Hepatocyte (in vitro differentiated cells): ENCODE data around the gene ENOSF1. TPM values are rescaled to one million over a fixed set of nuclear protein-coding genes. Genes with fewer than 3 reads are reported as not detected.

Source experiments
- DNase-seq: peaks from one replicate; pipeline ENCODE4 v3.0.0-alpha.2; 2016; ENCODE audit warnings: low spot score
- H2AFZ ChIP-seq: fragments of 200-600 bp; sonication (generic); 2 replicates; pipeline ENCODE4 v1.6.0; 2016; ENCODE audit warnings: antibody characterized with exemption, mild to moderate bottlenecking
- H3K27ac ChIP-seq: fragments of 200-600 bp; sonication (generic); 2 replicates; pipeline ENCODE4 v1.5.1; 2016; ENCODE audit warnings: mild to moderate bottlenecking
- H3K27me3 ChIP-seq: fragments of 200-600 bp; sonication (generic); 2 replicates; pipeline ENCODE4 v1.6.1; 2016
- H3K36me3 ChIP-seq: fragments of 200-600 bp; sonication (generic); replicated peaks from 2 replicates; pipeline ENCODE4 v1.5.1; 2016; ENCODE audit warnings: low read depth; ENCODE audit not compliant: insufficient read depth
- H3K4me1 ChIP-seq: fragments of 200-600 bp; sonication (generic); 2 replicates; pipeline ENCODE4 v1.5.1; 2016; ENCODE audit warnings: mild to moderate bottlenecking, moderate library complexity; ENCODE audit not compliant: insufficient read depth
- H3K4me2 ChIP-seq: fragments of 200-600 bp; sonication (generic); 2 replicates; pipeline ENCODE4 v1.6.0; 2016
- H3K4me3 ChIP-seq: fragments of 200-600 bp; sonication (generic); 2 replicates; pipeline ENCODE4 v1.5.1; 2016; ENCODE audit warnings: mild to moderate bottlenecking
- H3K79me2 ChIP-seq: fragments of 200-600 bp; sonication (generic); 2 replicates; pipeline ENCODE4 v1.6.0; 2017; ENCODE audit warnings: mild to moderate bottlenecking
- H3K9me2 ChIP-seq: fragments of 200-600 bp; sonication (generic); replicated peaks from 2 replicates; pipeline ENCODE4 v1.6.0; 2017; ENCODE audit warnings: mild to moderate bottlenecking; ENCODE audit not compliant: insufficient read depth
- H3K9me3 ChIP-seq: fragments of 200-600 bp; sonication (generic); 2 replicates; pipeline ENCODE4 v1.5.1; 2016; ENCODE audit warnings: low read depth, mild to moderate bottlenecking
- H4K20me1 ChIP-seq: fragments of 200-600 bp; sonication (generic); 2 replicates; pipeline ENCODE4 v1.6.0; 2016; ENCODE audit warnings: mild to moderate bottlenecking; ENCODE audit not compliant: insufficient read depth, poor library complexity, severe bottlenecking
- CTCF ChIP-seq: fragments of 200-600 bp; sonication (generic); IDR thresholded peaks from 2 replicates; pipeline ENCODE4 v1.5.1; 2016; ENCODE audit warnings: antibody characterized with exemption, mild to moderate bottlenecking; ENCODE audit not compliant: poor library complexity
- EZH2 ChIP-seq: fragments of 200-600 bp; sonication (generic); IDR thresholded peaks from 2 replicates; pipeline ENCODE4 v1.6.1; 2016; ENCODE audit warnings: antibody characterized with exemption, mild to moderate bottlenecking, borderline replicate concordance
- EZH2phosphoT487 ChIP-seq: fragments of 200-600 bp; sonication (generic); IDR thresholded peaks from one replicate; pipeline ENCODE4 v1.6.1; 2018; ENCODE audit warnings: antibody characterized with exemption, mild to moderate bottlenecking, low read depth, moderate library complexity; ENCODE audit not compliant: unreplicated experiment, severe bottlenecking
- WGBS: methylation state at CpG from one replicate; pipeline ENCODE4 v1.1.6; 2016; ENCODE audit warnings: low lambda C conversion rate; ENCODE audit errors: missing lambda C conversion rate; 5-methylcytosine and 5-hydroxymethylcytosine counted together
- polyA plus RNA-seq: library from polyadenylated mRNA; unstranded; fragments of >200 nt; fragmentation: Nextera tagmentation; extraction: Ambion mirVana; gene quantifications from 2 replicates; pipeline ENCODE4 v1.2.1, GENCODE V29; 2016
- total RNA-seq: library from RNA; depleted of rRNA; stranded (reverse); fragments of >200 nt; gene quantifications from 2 replicates; pipeline ENCODE4 v1.2.3, GENCODE V29; 2014

Gene ENOSF1
- total and polyA plus RNA-seq, 2 experiments from 2014 or later: 41.6 to 44.5 TPM

DNA sequence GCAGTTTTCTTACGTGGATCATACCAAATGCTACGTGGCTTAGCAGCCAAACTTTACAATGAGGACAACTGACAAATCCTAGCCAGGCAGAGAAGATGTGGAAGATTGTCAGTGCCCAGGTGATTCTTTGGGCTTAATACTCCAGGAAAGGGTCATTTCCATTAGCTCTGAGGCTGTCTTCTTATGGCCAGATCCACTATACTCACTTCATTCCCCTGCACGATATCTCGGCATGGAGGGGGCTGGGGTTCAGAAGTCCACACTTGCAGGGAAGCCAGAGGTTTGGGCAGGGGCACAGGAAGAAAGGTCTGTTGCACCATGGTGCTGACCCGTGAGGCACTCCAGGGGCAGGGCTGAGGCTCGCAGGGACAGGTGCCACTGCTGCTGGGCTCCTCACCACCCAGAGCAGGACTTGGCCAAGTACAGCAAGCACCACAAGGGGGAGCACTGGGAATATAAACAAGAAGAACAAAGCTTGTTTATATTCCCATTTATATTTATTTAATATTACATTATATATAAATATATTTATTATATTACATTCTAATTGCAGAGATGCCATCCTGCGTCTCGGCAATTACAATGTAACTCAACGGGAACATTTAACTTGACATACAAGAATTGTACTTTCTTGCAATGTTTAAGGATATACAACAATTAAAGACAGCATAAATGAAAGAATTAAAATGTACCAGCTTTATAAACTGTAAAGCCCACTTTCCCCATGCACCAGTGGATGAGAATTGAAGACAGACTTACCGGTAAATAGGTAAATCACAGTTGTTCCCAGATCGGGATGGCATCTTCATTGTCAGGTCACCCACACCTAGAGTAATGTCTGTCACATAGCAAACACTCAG is 88.4 kb downstream of the ENOSF1 start:
- H3K9me2 ChIP-seq: no peaks in the 10 kb centered on the region
- TF ChIP-seq EZH2phosphoT487 (no peak), CTCF (peak; percentile 79)
- H3K4me3 ChIP-seq: no peak overlapping the region
- DNase-seq: peak; percentile 86
- H3K4me1 ChIP-seq: no peaks in the 10 kb centered on the region
- H3K36me3 ChIP-seq: no peaks in the 10 kb centered on the region
- H3K4me2 ChIP-seq: no peak overlapping the region
- 69% methylated on average over 11 of the region's 11 CpGs for WGBS
- H2AFZ ChIP-seq: no peak overlapping the region
- H3K9me3 ChIP-seq: no peaks in the 10 kb centered on the region
- no peaks in the 10 kb centered on the region for H3K27me3 ChIP-seq
- H3K27ac ChIP-seq: no peak overlapping the region
- no peaks in the 10 kb centered on the region for H4K20me1 ChIP-seq
- H3K79me2 ChIP-seq: no peaks in the 10 kb centered on the region

GRCh38 chr18:622289-622688 is 90.1 kb downstream of the ENOSF1 start:
- Histone ChIP-seq H3K4me1 (no peaks in the 10 kb centered on the region), H3K27me3 (no peaks in the 10 kb centered on the region), H3K4me2 (no peak overlapping the region), H3K9me3 (no peaks in the 10 kb centered on the region), H4K20me1 (no peaks in the 10 kb centered on the region), H3K9me2 (no peaks in the 10 kb centered on the region), H3K4me3 (no peak overlapping the region), H3K27ac (no peak overlapping the region), H3K79me2 (no peaks in the 10 kb centered on the region), H2AFZ (no peak overlapping the region), H3K36me3 (no peaks in the 10 kb centered on the region)
- WGBS: 89% methylated on average over 6 of the region's 6 CpGs
- no peak for DNase-seq
- TF ChIP-seq CTCF (no peak), EZH2phosphoT487 (no peak), EZH2 (no peak)

DNA sequence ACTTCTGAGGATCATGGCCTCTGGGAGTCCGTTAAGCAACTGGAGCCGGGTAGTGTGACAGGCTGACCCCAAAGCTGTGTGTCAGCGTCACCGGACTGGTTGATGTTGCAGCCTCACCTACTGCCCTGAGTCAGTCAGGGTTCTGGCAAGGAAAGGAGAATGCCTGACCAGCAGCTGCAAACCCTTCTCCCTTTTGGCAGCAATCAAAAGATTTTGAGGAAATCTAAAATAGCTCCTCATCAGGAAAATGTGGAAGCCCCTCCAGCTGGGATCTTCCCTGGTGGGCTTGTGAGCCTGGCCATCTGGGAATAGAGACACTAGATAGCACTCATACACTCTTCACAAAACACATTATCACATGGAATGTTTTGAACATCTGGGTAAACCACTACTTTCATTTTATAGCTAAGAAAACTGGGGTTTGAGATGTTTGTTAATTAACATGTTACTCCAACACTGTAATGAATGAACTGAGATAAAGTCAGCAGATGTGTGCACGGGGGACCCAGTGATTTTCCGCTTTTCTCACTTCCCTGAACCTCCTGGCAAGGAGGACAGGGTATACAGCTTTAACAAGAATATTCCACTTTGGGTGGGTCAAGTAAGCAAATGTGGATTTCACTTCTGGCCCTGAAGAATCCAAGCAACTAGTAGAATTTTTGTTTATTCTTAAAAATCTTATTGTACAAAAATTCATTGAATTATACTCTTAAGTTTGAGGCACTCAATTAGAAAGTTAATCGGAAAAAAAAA is 91.0 kb downstream of the ENOSF1 start:
- no peak for DNase-seq

More for the DNA sequence above, 91.0 kb downstream of the ENOSF1 start:
- no peaks in the 10 kb centered on the region for H3K9me2 ChIP-seq
- H4K20me1 ChIP-seq: no peaks in the 10 kb centered on the region
- no peaks in the 10 kb centered on the region for H3K36me3 ChIP-seq
- H2AFZ ChIP-seq: no peak overlapping the region
- H3K4me2 ChIP-seq: no peak overlapping the region
- TF ChIP-seq EZH2phosphoT487 (no peak), EZH2 (no peak), CTCF (no peak)
- no peak overlapping the region for H3K4me3 ChIP-seq
- no peaks in the 10 kb centered on the region for H3K4me1 ChIP-seq
- no peaks in the 10 kb centered on the region for H3K9me3 ChIP-seq
- no peaks in the 10 kb centered on the region for H3K79me2 ChIP-seq
- no peak overlapping the region for H3K27ac ChIP-seq
- no peaks in the 10 kb centered on the region for H3K27me3 ChIP-seq
- 63% methylated on average over 7 of the region's 7 CpGs for WGBS

Other genes starting within 250 kb of the ENOSF1 start
- 21.2 and 23.2 TPM in 2 replicates for gene COLEC12, start 211.9 kb downstream of the ENOSF1 start, total RNA-seq
- 28.3 and 33.3 TPM in 2 replicates for gene COLEC12, start 211.9 kb downstream of the ENOSF1 start, polyA plus RNA-seq
- gene CETN1, start 132.2 kb downstream of the ENOSF1 start, total RNA-seq: not detected in 2 replicates
- not detected in 2 replicates for gene CETN1, start 132.2 kb downstream of the ENOSF1 start, polyA plus RNA-seq
- 5.3 and 11.2 TPM in 2 replicates for gene CLUL1, start 115.6 kb downstream of the ENOSF1 start, total RNA-seq
- gene CLUL1, start 115.6 kb downstream of the ENOSF1 start, polyA plus RNA-seq: 1.3 and 3.1 TPM in 2 replicates
- 15.1 and 16.9 TPM in 2 replicates for gene TYMS, start 55.0 kb downstream of the ENOSF1 start, total RNA-seq
- 39.8 and 49.1 TPM in 2 replicates for gene TYMS, start 55.0 kb downstream of the ENOSF1 start, polyA plus RNA-seq
- gene YES1, start 99.6 kb upstream of the ENOSF1 start, total RNA-seq: 108 and 111 TPM in 2 replicates
- gene YES1, start 99.6 kb upstream of the ENOSF1 start, polyA plus RNA-seq: 18.4 and 25.2 TPM in 2 replicates
- gene ADCYAP1, start 192.2 kb upstream of the ENOSF1 start, total RNA-seq: 0.40 and 1.7 TPM in 2 replicates
- gene ADCYAP1, start 192.2 kb upstream of the ENOSF1 start, polyA plus RNA-seq: 0.31 and 0.40 TPM in 2 replicates